Measurements from ENCODE around the gene ANOS1.

DNA sequence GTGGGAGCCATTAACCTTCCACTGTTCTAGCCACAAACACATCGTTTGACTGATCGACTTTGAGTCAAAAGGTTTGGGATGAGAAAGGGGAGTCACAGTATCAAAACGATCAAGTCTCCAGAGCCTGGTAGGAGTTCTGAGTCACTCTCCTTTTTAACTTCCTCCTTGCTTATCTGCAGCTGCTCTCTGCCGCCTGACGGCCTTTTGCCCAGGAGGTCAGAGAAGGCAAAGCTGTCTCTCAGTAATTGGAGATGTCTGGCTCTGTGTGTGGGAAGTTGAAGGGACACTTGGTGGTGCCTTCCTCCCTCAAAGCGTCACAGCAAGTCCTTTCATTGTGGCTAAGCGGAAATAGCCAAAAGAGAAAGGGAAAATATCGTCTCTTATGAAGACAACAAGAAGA is 63.1 kb downstream of the ANOS1 start:
- TF ChIP-seq, protein P1, sequence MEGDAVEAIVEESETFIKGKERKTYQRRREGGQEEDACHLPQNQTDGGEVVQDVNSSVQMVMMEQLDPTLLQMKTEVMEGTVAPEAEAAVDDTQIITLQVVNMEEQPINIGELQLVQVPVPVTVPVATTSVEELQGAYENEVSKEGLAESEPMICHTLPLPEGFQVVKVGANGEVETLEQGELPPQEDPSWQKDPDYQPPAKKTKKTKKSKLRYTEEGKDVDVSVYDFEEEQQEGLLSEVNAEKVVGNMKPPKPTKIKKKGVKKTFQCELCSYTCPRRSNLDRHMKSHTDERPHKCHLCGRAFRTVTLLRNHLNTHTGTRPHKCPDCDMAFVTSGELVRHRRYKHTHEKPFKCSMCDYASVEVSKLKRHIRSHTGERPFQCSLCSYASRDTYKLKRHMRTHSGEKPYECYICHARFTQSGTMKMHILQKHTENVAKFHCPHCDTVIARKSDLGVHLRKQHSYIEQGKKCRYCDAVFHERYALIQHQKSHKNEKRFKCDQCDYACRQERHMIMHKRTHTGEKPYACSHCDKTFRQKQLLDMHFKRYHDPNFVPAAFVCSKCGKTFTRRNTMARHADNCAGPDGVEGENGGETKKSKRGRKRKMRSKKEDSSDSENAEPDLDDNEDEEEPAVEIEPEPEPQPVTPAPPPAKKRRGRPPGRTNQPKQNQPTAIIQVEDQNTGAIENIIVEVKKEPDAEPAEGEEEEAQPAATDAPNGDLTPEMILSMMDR (IDR thresholded peaks at IDR 0.05) = no peak
- TF ChIP-seq POLR2A (IDR thresholded peaks at IDR 0.05) = no peak
